GM23338 (cell line): ENCODE measurements around the gene ARHGEF28. TPM values are rescaled to one million over a fixed set of nuclear protein-coding genes. Genes with fewer than 3 reads are reported as not detected.

Experiments
- ATAC-seq: fragments of 200-7000 bp; cut with Tn5 transposase; 3 replicates; pipeline ENCODE4 v1.9.1; 2020
- DNase-seq: peaks from one replicate; pipeline ENCODE4 v3.0.0-alpha.2; 2015; ENCODE audit warnings: low spot score
- H2AFZ ChIP-seq: fragments of 200-600 bp; sonication (generic); 2 replicates; pipeline ENCODE4 v1.8.0; 2016; ENCODE audit warnings: antibody characterized with exemption, mild to moderate bottlenecking, moderate library complexity
- H3F3A ChIP-seq: fragments of 200-600 bp; sonication (generic); replicated peaks from 2 replicates; pipeline ENCODE4 v1.8.0; 2017; ENCODE audit warnings: antibody characterized with exemption, mixed run types, low read depth
- H3K27ac ChIP-seq: fragments of 200-600 bp; sonication (generic); 2 replicates; pipeline ENCODE4 v1.6.1; 2016; ENCODE audit warnings: low read depth
- H3K27me3 ChIP-seq: fragments of 200-600 bp; sonication (generic); 2 replicates; pipeline ENCODE4 v1.8.0; 2016; ENCODE audit warnings: mild to moderate bottlenecking, mixed run types, moderate library complexity; ENCODE audit not compliant: insufficient read depth
- H3K36me3 ChIP-seq: fragments of 200-600 bp; sonication (generic); 2 replicates; pipeline ENCODE4 v1.8.0; 2016; ENCODE audit warnings: mild to moderate bottlenecking; ENCODE audit not compliant: insufficient read depth
- H3K4me1 ChIP-seq: fragments of 200-600 bp; sonication (generic); 2 replicates; pipeline ENCODE4 v1.8.0; 2016; ENCODE audit warnings: mild to moderate bottlenecking, moderate library complexity; ENCODE audit not compliant: insufficient read depth
- H3K4me2 ChIP-seq: fragments of 200-600 bp; sonication (generic); 2 replicates; pipeline ENCODE4 v1.7.1; 2017; ENCODE audit warnings: mixed run types
- H3K4me3 ChIP-seq: fragments of 200-600 bp; sonication (generic); 2 replicates; pipeline ENCODE4 v1.6.1; 2016; ENCODE audit warnings: mixed run types
- H3K79me2 ChIP-seq: fragments of 200-600 bp; sonication (generic); replicated peaks from 2 replicates; pipeline ENCODE4 v1.8.0; 2017; ENCODE audit warnings: mild to moderate bottlenecking; ENCODE audit not compliant: insufficient read depth
- H3K9me2 ChIP-seq: fragments of 200-600 bp; sonication (generic); 2 replicates; pipeline ENCODE4 v1.8.0; 2017; ENCODE audit not compliant: insufficient read depth
- H4K20me1 ChIP-seq: fragments of 200-600 bp; sonication (generic); replicated peaks from 2 replicates; pipeline ENCODE4 v1.8.0; 2017; ENCODE audit warnings: mild to moderate bottlenecking; ENCODE audit not compliant: insufficient read depth
- H3K27ac Mint-ChIP-seq: 2 replicates; pipeline ENCODE4 v1.8.0; 2020; ENCODE audit warnings: inconsistent platforms, mild to moderate bottlenecking, moderate library complexity, mixed read lengths
- H3K27me3 Mint-ChIP-seq: 3 replicates; pipeline ENCODE4 v1.8.0; 2022; ENCODE audit warnings: low read depth, mild to moderate bottlenecking, moderate library complexity, mixed read lengths, inconsistent platforms; ENCODE audit not compliant: insufficient read depth, poor library complexity
- H3K36me3 Mint-ChIP-seq: 3 replicates; pipeline ENCODE4 v1.8.0; 2021; ENCODE audit warnings: low read depth, mild to moderate bottlenecking, inconsistent platforms, moderate library complexity, mixed read lengths
- H3K4me1 Mint-ChIP-seq: 3 replicates; pipeline ENCODE4 v1.8.0; 2020; ENCODE audit warnings: mild to moderate bottlenecking, inconsistent platforms, mixed read lengths
- H3K4me3 Mint-ChIP-seq: 3 replicates; pipeline ENCODE4 v1.8.0; 2021; ENCODE audit warnings: moderate library complexity, mild to moderate bottlenecking, inconsistent platforms, mixed read lengths
- H3K9me3 Mint-ChIP-seq: 3 replicates; pipeline ENCODE4 v1.8.0; 2020; ENCODE audit warnings: moderate library complexity, mild to moderate bottlenecking, inconsistent platforms, mixed read lengths
- CTCF ChIP-seq, 2 experiments: fragments of 200-600 bp in 1 of 2; sonication (generic) in 1 of 2; conservative IDR thresholded peaks; 2 replicates each; pipeline versions ENCODE4 v1.5.1 to v1.6.1; 2016 to 2017; ENCODE audit warnings: antibody characterized with exemption in 2 of 2, low read depth in 2 of 2, mild to moderate bottlenecking in 2 of 2, moderate library complexity in 1 of 2
- ETS1 ChIP-seq: IDR thresholded peaks from 2 replicates; pipeline ENCODE4 v1.6.1; 2016; ENCODE audit warnings: antibody characterized with exemption
- EZH2 ChIP-seq: fragments of 200-600 bp; sonication (generic); IDR thresholded peaks from one replicate; pipeline ENCODE4 v1.8.0; 2017; ENCODE audit warnings: antibody characterized with exemption, mild to moderate bottlenecking, low read depth; ENCODE audit not compliant: unreplicated experiment
- EZH2phosphoT487 ChIP-seq: fragments of 200-600 bp; sonication (generic); IDR thresholded peaks from one replicate; pipeline ENCODE4 v1.8.1; 2018; ENCODE audit warnings: antibody characterized with exemption; ENCODE audit not compliant: unreplicated experiment
- NANOG ChIP-seq: IDR thresholded peaks from 2 replicates; pipeline ENCODE4 v1.6.1; 2016; ENCODE audit warnings: antibody characterized with exemption, borderline replicate concordance
- POLR2AphosphoS5 ChIP-seq: IDR thresholded peaks from 2 replicates; pipeline ENCODE4 v1.6.1; 2016; ENCODE audit warnings: antibody characterized with exemption, low read depth
- REST ChIP-seq: IDR thresholded peaks from one replicate; pipeline ENCODE4 v1.6.1; 2018; ENCODE audit warnings: antibody characterized with exemption; ENCODE audit not compliant: unreplicated experiment
- STAT1 ChIP-seq: IDR thresholded peaks from one replicate; pipeline ENCODE4 v1.6.1; 2016; ENCODE audit warnings: antibody characterized with exemption; ENCODE audit not compliant: unreplicated experiment
- ZNF114 ChIP-seq: fragments of 250-450 bp; sonication (Bioruptor Pico); IDR thresholded peaks from 2 replicates; pipeline ENCODE4 v1.5.0; 2020; ENCODE audit warnings: mild to moderate bottlenecking, moderate library complexity
- ZNF331 ChIP-seq: fragments of 250-450 bp; sonication (Bioruptor Pico); IDR thresholded peaks from 2 replicates; pipeline ENCODE4 v1.5.0; 2020; ENCODE audit warnings: low read depth, mild to moderate bottlenecking, moderate library complexity
- polyA plus RNA-seq: library from polyadenylated mRNA; unstranded; fragments of >200 nt; fragmentation: Nextera tagmentation; extraction: Ambion mirVana; gene quantifications from 2 replicates; pipeline ENCODE4 v1.2.1, GENCODE V29; 2016
- total RNA-seq: library from RNA; depleted of rRNA; stranded (reverse); fragments of >200 nt; shearing (Covaris generic); gene quantifications from 2 replicates; pipeline ENCODE4 v1.2.3, GENCODE V29; 2014

The ARHGEF28 gene
- total and polyA plus RNA-seq, 2 experiments from 2014 or later: 0.39 to 1.0 TPM

GRCh38 chr5:73727470-73727869 lies 101.5 kb downstream of the ARHGEF28 start:
- Mint-ChIP-seq H3K27ac (no peak overlapping the region), H3K27me3 (no peaks in the 10 kb centered on the region), H3K9me3 (no peaks in the 10 kb centered on the region), H3K4me3 (no peak overlapping the region), H3K4me1 (peaks cover 3% of the 10 kb centered on the region; the same call in 2 of the 3 replicates), H3K36me3 (no peaks in the 10 kb centered on the region)
- DNase-seq: no peak
- no peaks in the 10 kb centered on the region for H3K27me3 ChIP-seq
- no peaks in the 10 kb centered on the region for H3F3A ChIP-seq
- no peak overlapping the region for H3K27ac ChIP-seq
- H3K4me3 ChIP-seq: no peak overlapping the region
- H3K36me3 ChIP-seq: no peaks in the 10 kb centered on the region
- no peaks in the 10 kb centered on the region for H3K9me2 ChIP-seq
- no peaks in the 10 kb centered on the region for H3K4me1 ChIP-seq
- H4K20me1 ChIP-seq: no peaks in the 10 kb centered on the region
- no peak for ATAC-seq
- no peaks in the 10 kb centered on the region for H3K79me2 ChIP-seq
- no peak for TF ChIP-seq REST
- TF ChIP-seq NANOG: no peak
- no peak for TF ChIP-seq CTCF (conservative IDR thresholded peaks at IDR 0.05; ENCODE audit: low read depth in 2 of 2)
- no peak for TF ChIP-seq EZH2
- no peak for TF ChIP-seq ETS1
- no peak for TF ChIP-seq POLR2AphosphoS5
- no peak for TF ChIP-seq ZNF114
- no peak for TF ChIP-seq ZNF331 (CRISPR knock-in tag)
- no peak for TF ChIP-seq EZH2phosphoT487
- TF ChIP-seq STAT1: no peak
- H2AFZ ChIP-seq: no peak overlapping the region
- no peak overlapping the region for H3K4me2 ChIP-seq
